SK-N-SH (cell line): ENCODE data around the gene GPR12. TPM values are rescaled to one million over a fixed set of nuclear protein-coding genes. Genes with fewer than 3 reads are reported as not detected.

Experiments
- CTCF ChIA-PET: fragments of 300-600, 350-600 bp; formaldehyde crosslinking; extraction: SDS; loops from one replicate; lab custom pipeline; 2021; lab: Yijun Ruan, JAX
- POLR2A ChIA-PET: fragments of 350-600 bp; sonication (Branson Sonifier 250); formaldehyde crosslinking; extraction: SDS; loops from one replicate; lab custom pipeline; 2020; ENCODE audit warnings: antibody characterized with exemption, inconsistent platforms; lab: Yijun Ruan, JAX
- DNase-seq: peaks from one replicate; pipeline ENCODE4 v3.0.0; 2012
- H2AFZ ChIP-seq: fragments of 200-600 bp; sonication (generic); 2 replicates; pipeline ENCODE4 v1.8.1; 2016; ENCODE audit warnings: antibody characterized with exemption, mild to moderate bottlenecking, low read depth
- H3F3A ChIP-seq: fragments of 200-600 bp; sonication (generic); replicated peaks from 2 replicates; pipeline ENCODE3; 2016; ENCODE audit warnings: antibody characterized with exemption, mild to moderate bottlenecking; ENCODE audit not compliant: insufficient read depth
- H3K27ac ChIP-seq, 2 experiments: fragments of 200-500 bp in 1 of 2; fragments of 200-600 bp in 1 of 2; sonication (Bioruptor generic) in 1 of 2; sonication (generic), shearing (Covaris generic) in 1 of 2; 2 replicates each; pipeline versions ENCODE4 v1.5.1 to v1.6.1; 2014 to 2016; ENCODE audit warnings: low read depth in 2 of 2, inconsistent platforms in 1 of 2, low read length in 1 of 2, mild to moderate bottlenecking in 1 of 2, mixed read lengths in 1 of 2
- H3K27me3 ChIP-seq: fragments of 200-600 bp; sonication (generic), shearing (Covaris generic); 2 replicates; pipeline ENCODE4 v1.6.1; 2016; ENCODE audit warnings: mixed run types; ENCODE audit not compliant: insufficient read depth
- H3K36me3 ChIP-seq, 2 experiments: fragments of 200-500 bp in 1 of 2; fragments of 200-600 bp in 1 of 2; sonication (Bioruptor generic) in 1 of 2; sonication (generic) in 1 of 2; replicated peaks in 1 of 2; 2 replicates each; pipeline versions ENCODE3 to v1.5.1; 2014 to 2016; ENCODE audit warnings: low read length in 1 of 2, mild to moderate bottlenecking in 1 of 2; ENCODE audit not compliant: insufficient read depth in 2 of 2, control insufficient read depth in 1 of 2
- H3K4me1 ChIP-seq, 2 experiments: fragments of 200-500 bp in 1 of 2; fragments of 200-600 bp in 1 of 2; sonication (Bioruptor generic) in 1 of 2; sonication (generic), shearing (Covaris generic) in 1 of 2; 2 replicates each; pipeline versions ENCODE4 v1.5.1 to v1.6.1; 2014 to 2016; ENCODE audit warnings: low read depth in 1 of 2, low read length in 1 of 2, mixed run types in 1 of 2; ENCODE audit not compliant: insufficient read depth in 2 of 2, control insufficient read depth in 1 of 2
- H3K4me2 ChIP-seq: fragments of 200-600 bp; sonication (generic), shearing (Covaris generic); 2 replicates; pipeline ENCODE4 v1.6.1; 2017; ENCODE audit warnings: mixed run types
- H3K4me3 ChIP-seq, 2 experiments: fragments of 200-500 bp in 1 of 2; fragments of 200-600 bp in 1 of 2; sonication (Bioruptor generic) in 1 of 2; sonication (generic), shearing (Covaris generic) in 1 of 2; 2 replicates each; pipeline versions ENCODE4 v1.5.1 to v1.8.1; 2014 to 2016; ENCODE audit warnings: low read depth in 2 of 2, inconsistent platforms in 1 of 2, low read length in 1 of 2, mild to moderate bottlenecking in 1 of 2, mixed read lengths in 1 of 2, moderate library complexity in 1 of 2
- H3K79me2 ChIP-seq: fragments of 200-600 bp; sonication (generic); 2 replicates; pipeline ENCODE4 v1.8.1; 2017; ENCODE audit warnings: mild to moderate bottlenecking; ENCODE audit not compliant: insufficient read depth
- H3K9ac ChIP-seq: fragments of 200-600 bp; sonication (generic); 2 replicates; pipeline ENCODE4 v1.6.1; 2017; ENCODE audit warnings: mixed run types
- H3K9me2 ChIP-seq: fragments of 200-600 bp; sonication (generic); 2 replicates; pipeline ENCODE4 v1.6.1; 2017; ENCODE audit warnings: mixed run types
- H3K9me3 ChIP-seq: fragments of 200-600 bp; sonication (generic); 2 replicates; pipeline ENCODE4 v1.6.1; 2017; ENCODE audit warnings: mixed run types, mild to moderate bottlenecking, moderate library complexity
- H4K20me1 ChIP-seq: fragments of 200-600 bp; sonication (generic); 2 replicates; pipeline ENCODE4 v1.6.1; 2017; ENCODE audit warnings: mild to moderate bottlenecking, mixed run types; ENCODE audit not compliant: insufficient read depth
- CTCF ChIP-seq: fragments of 200-600 bp; sonication (generic); IDR thresholded peaks from 2 replicates; pipeline ENCODE4 v1.6.1; 2017; ENCODE audit warnings: antibody characterized with exemption, mild to moderate bottlenecking, moderate library complexity
- ELF1 ChIP-seq: IDR thresholded peaks from 2 replicates; pipeline ENCODE4 v1.4.0; 2012
- EZH2phosphoT487 ChIP-seq: fragments of 200-600 bp; sonication (generic); IDR thresholded peaks from 2 replicates; pipeline ENCODE4 v1.6.1; 2017; ENCODE audit warnings: low read depth, mixed run types, mild to moderate bottlenecking, antibody characterized with exemption, moderate library complexity, borderline replicate concordance
- FOXJ3 ChIP-seq: sonication (generic); formaldehyde crosslinking; IDR thresholded peaks from 2 replicates; pipeline ENCODE4 v1.5.1; 2020; ENCODE audit warnings: mild to moderate bottlenecking, missing genetic modification reagents
- FOXM1 ChIP-seq: IDR thresholded peaks from 2 replicates; pipeline ENCODE4 v1.4.0; 2012; ENCODE audit warnings: low read depth, mild to moderate bottlenecking
- IRF3 ChIP-seq: fragments of 150-350 bp; IDR thresholded peaks from 2 replicates; pipeline ENCODE4 v1.6.1; 2016; ENCODE audit warnings: mild to moderate bottlenecking, low read depth, low read length
- JUND ChIP-seq: IDR thresholded peaks from 2 replicates; pipeline ENCODE4 v1.4.0; 2012
- MEF2A ChIP-seq: IDR thresholded peaks from 2 replicates; pipeline ENCODE4 v1.4.0; 2012; ENCODE audit warnings: low read depth, borderline replicate concordance
- PBX3 ChIP-seq: IDR thresholded peaks from 2 replicates; pipeline ENCODE4; 2012
- RCOR1 ChIP-seq: fragments of 150-350 bp; IDR thresholded peaks from 2 replicates; pipeline ENCODE4 v1.6.1; 2017; ENCODE audit warnings: antibody characterized with exemption, low read length
- SIN3A ChIP-seq: IDR thresholded peaks from 2 replicates; pipeline ENCODE4 v1.6.1; 2012; ENCODE audit warnings: low read depth, mild to moderate bottlenecking, low read length, moderate library complexity, borderline replicate concordance
- SMC3 ChIP-seq: IDR thresholded peaks from 2 replicates; pipeline ENCODE4 v1.6.1; 2012; ENCODE audit warnings: low read depth, low read length, improper control_type of control experiment
- TAF1 ChIP-seq: IDR thresholded peaks from 2 replicates; pipeline ENCODE4 v1.6.1; 2012; ENCODE audit warnings: low read depth, mild to moderate bottlenecking, low read length, moderate library complexity, borderline replicate concordance
- TEAD4 ChIP-seq: IDR thresholded peaks from 2 replicates; pipeline ENCODE4 v1.4.0; 2012; ENCODE audit warnings: mild to moderate bottlenecking, borderline replicate concordance; ENCODE audit not compliant: insufficient read depth
- USF2 ChIP-seq: fragments of 150-350 bp; IDR thresholded peaks from 2 replicates; pipeline ENCODE4 v1.6.1; 2017; ENCODE audit warnings: antibody characterized with exemption, low read length, low read depth, borderline replicate concordance
- WGBS: methylation state at CpG from one replicate; pipeline ENCODE4 v1.1.6; 2017; ENCODE audit warnings: low lambda C conversion rate; 5-methylcytosine and 5-hydroxymethylcytosine counted together
- polyA plus RNA-seq, 3 experiments: library from polyadenylated mRNA; depleted of rRNA; stranded (reverse); fragments of >200 nt; gene quantifications; 2 replicates each; pipeline ENCODE4 v1.2.3, GENCODE V29; 2012

The GPR12 gene
- polyA plus RNA-seq, 1 of the 3 experiments (the other 2 are of a cell fraction): not detected

- H3K9ac ChIP-seq: no peak overlapping the region
- no peaks in the 10 kb centered on the region for H3K4me1 ChIP-seq
- H3K79me2 ChIP-seq: no peaks in the 10 kb centered on the region
- no peaks in the 10 kb centered on the region for H3K36me3 ChIP-seq
- no peak overlapping the region for H3K27ac ChIP-seq
- H3K4me3 ChIP-seq: no peak overlapping the region
- H3K9me3 ChIP-seq: no peaks in the 10 kb centered on the region
- CTCF ChIA-PET: interaction anchor here (4.3 kb wide), 1 partner anchor 125 kb away, joined by 20 read pairs; no protein-coding TSS in a partner anchor
- H3K27me3 ChIP-seq: peaks cover 4% of the 10 kb centered on the region; the same call in 1 of the 2 replicates
- no peak overlapping the region for H2AFZ ChIP-seq
- H3K9me2 ChIP-seq: no peaks in the 10 kb centered on the region
- TF ChIP-seq RCOR1: no peak
- no peak for TF ChIP-seq USF2
- no peak for TF ChIP-seq SMC3
- no peak for TF ChIP-seq EZH2phosphoT487
- no peak for TF ChIP-seq MEF2A
- no peak for TF ChIP-seq TEAD4
- no peak for TF ChIP-seq FOXM1
- no peak for TF ChIP-seq FOXJ3 (CRISPR knock-in tag)
- no peak for TF ChIP-seq SIN3A
- TF ChIP-seq, all 33 proteins: peak for 0
- Histone ChIP-seq H4K20me1 (no peaks in the 10 kb centered on the region), H3F3A (no peaks in the 10 kb centered on the region), H3K4me2 (no peak overlapping the region)
- DNase-seq: no peak
- WGBS: 33% methylated on average over 2 of the region's 2 CpGs
- POLR2A ChIA-PET: no interaction called here
These were observed 12.9 kb downstream of the GPR12 start for GRCh38 chr13:26747706-26748105.

- CTCF ChIA-PET: interaction anchor here (0.8 to 2.2 kb wide), 2 partner anchors 24 to 129 kb away, joined by 3 to 8 read pairs; no protein-coding TSS in a partner anchor
- Histone ChIP-seq H3K27me3 (peaks cover 4% of the 10 kb centered on the region; the same call in 1 of the 2 replicates), H3K4me3 (no peak overlapping the region)
- WGBS: 52% methylated on average over 7 of the region's 7 CpGs
- no peak for TF ChIP-seq EZH2phosphoT487
- TF ChIP-seq TAF1: no peak
- no peak for TF ChIP-seq ELF1
- TF ChIP-seq IRF3: no peak
- TF ChIP-seq PBX3: no peak
- TF ChIP-seq RCOR1: no peak
- TF ChIP-seq JUND: no peak
- TF ChIP-seq CTCF: no peak
- TF ChIP-seq, all 33 proteins: peak for 0
- Histone ChIP-seq H3K27ac (no peak overlapping the region), H3K9ac (no peak overlapping the region), H4K20me1 (no peaks in the 10 kb centered on the region), H3K36me3 (no peaks in the 10 kb centered on the region), H3K9me2 (no peaks in the 10 kb centered on the region), H3K4me2 (no peak overlapping the region), H2AFZ (no peak overlapping the region), H3K4me1 (no peaks in the 10 kb centered on the region), H3K79me2 (no peaks in the 10 kb centered on the region), H3K9me3 (no peaks in the 10 kb centered on the region), H3F3A (no peaks in the 10 kb centered on the region)
- DNase-seq: no peak
- POLR2A ChIA-PET: no interaction called here
These were observed 16.6 kb downstream of the GPR12 start for GRCh38 chr13:26743971-26744370.
